Fibroblast of pulmonary artery (primary cell): ENCODE data around the gene AUTS2.

Experiments
- DNase-seq: peaks from one replicate; pipeline ENCODE4 v3.0.0-alpha.2; 2010; ENCODE audit warnings: low read depth
- H3K4me3 ChIP-seq: replicated peaks from 2 replicates; pipeline ENCODE4 v1.5.1; 2011; ENCODE audit warnings: low read depth, mild to moderate bottlenecking, control low read depth, low read length, moderate library complexity
- CTCF ChIP-seq: IDR thresholded peaks from 2 replicates; pipeline ENCODE4 v1.5.1; 2011; ENCODE audit warnings: mild to moderate bottlenecking, control low read depth, low read length, inconsistent platforms; ENCODE audit errors: missing control alignments

The AUTS2 gene

GRCh38 chr7:69878591-69878990 is 280.3 kb downstream of the AUTS2 start:
- no peak for TF ChIP-seq CTCF
- H3K4me3 ChIP-seq = no peak overlapping the region
- DNase-seq = no peak

GRCh38 chr7:69879989-69880388 is 281.7 kb downstream of the AUTS2 start:
- no peak for DNase-seq
- H3K4me3 ChIP-seq = no peak overlapping the region
- TF ChIP-seq CTCF = no peak

- H3K4me3 ChIP-seq = no peak overlapping the region
- no peak for DNase-seq
- TF ChIP-seq CTCF = no peak
Observed at GRCh38 chr7:69880840-69881239, 282.6 kb downstream of the AUTS2 start.

GRCh38 chr7:69882269-69882668 is 284.0 kb downstream of the AUTS2 start:
- no peak overlapping the region for H3K4me3 ChIP-seq
- TF ChIP-seq CTCF = no peak

GRCh38 chr7:69883399-69883891 is 285.2 kb downstream of the AUTS2 start:
- DNase-seq = no peak
- no peak overlapping the region for H3K4me3 ChIP-seq
- TF ChIP-seq CTCF = no peak

More at GRCh38 chr7:69882269-69882668, 284.0 kb downstream of the AUTS2 start:
- DNase-seq = no peak

GRCh38 chr7:69885431-69885830 is 287.2 kb downstream of the AUTS2 start:
- TF ChIP-seq CTCF = no peak
- no peak for DNase-seq
- H3K4me3 ChIP-seq = no peak overlapping the region

- TF ChIP-seq CTCF = no peak
- no peak overlapping the region for H3K4me3 ChIP-seq
- DNase-seq = no peak
Observed at GRCh38 chr7:69889338-69889975, 291.2 kb downstream of the AUTS2 start.
